HG03565 (cell line): ENCODE measurements around the gene NOL3.

Experiments used
- ATAC-seq: cut with Tn5 transposase; IDR thresholded peaks from one replicate; pipeline ENCODE4 v1.9.1; 2021; ENCODE audit warnings: mild to moderate bottlenecking, moderate library complexity; ENCODE audit not compliant: unreplicated experiment

The NOL3 gene

GRCh38 chr16:67188323-67188722 lies 18.0 kb downstream of the NOL3 start:
- ATAC-seq, result no peak

DNA sequence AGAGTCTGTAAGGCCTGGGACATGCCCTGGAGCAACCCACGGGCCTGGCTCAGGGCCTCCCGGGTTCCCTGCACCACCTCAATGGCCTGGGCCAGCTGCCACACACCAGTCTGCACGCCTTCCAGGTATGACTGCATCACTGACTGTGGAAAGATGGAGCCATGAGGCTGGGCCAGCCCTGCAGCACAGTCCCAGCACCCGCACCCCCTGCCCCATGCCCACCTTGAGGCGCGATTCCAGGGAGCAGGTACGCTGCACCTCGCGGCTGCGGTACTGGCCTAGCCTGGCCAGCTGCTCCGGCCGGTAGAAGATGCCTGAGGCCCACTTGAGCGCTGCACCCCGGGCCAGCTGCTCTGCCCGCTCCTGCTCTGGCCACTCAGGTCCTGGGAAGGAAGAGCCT lies 18.5 kb downstream of the NOL3 start:
- ATAC-seq, result no peak

GRCh38 chr16:67190041-67190440 lies 19.7 kb downstream of the NOL3 start, which contains the start of gene EXOC3L1:
Gene EXOC3L1 (minus strand): TSS chr16:67190136. CDS start chr16:67189676, 460 bp downstream.
- ATAC-seq, result no peak

DNA sequence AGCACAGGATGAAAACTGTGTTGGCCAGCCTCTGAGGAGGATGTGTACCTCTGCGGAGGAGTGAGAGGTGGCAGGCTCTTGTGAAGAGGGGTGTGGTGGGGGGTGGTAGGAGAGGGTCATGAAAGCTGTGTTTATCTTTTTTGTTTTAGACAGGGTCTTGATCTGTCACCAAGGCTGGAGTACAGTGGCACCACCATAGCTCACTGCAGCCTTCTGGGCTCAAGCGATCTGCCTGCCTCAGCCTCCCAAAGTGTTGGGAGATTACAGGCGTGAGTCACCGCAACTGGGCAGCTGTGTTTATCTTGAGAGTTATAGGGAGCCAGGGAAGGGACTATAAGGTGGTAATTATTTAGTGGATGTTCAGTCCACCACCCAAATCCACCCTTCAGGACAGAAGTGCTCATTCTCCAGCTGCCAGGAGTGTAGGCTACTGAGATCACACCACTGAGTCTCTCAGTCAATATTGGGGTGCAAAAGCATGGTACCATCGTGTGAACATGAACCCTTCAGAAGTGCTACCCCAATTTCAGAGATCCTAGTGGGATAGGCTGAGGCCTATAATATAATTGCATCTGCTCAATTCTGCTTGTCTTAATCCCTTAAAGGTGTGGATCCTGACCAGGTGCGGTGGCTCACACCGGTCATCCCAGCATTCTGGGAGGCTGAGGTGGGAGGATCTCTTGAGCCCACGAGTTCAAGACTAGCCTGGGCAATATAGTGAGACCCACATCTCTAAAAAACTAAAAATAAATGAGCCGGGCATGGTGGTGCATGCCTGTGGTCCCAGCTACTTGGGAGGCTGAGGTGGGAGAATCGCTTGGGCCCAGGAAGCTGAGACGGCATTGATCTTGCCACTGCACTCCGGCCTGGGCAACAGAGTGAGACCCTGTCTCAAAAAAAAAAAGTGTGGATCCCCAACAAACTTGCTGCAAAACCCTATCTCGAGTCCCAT lies 20.4 kb downstream of the NOL3 start:
- ATAC-seq, result no peak

DNA sequence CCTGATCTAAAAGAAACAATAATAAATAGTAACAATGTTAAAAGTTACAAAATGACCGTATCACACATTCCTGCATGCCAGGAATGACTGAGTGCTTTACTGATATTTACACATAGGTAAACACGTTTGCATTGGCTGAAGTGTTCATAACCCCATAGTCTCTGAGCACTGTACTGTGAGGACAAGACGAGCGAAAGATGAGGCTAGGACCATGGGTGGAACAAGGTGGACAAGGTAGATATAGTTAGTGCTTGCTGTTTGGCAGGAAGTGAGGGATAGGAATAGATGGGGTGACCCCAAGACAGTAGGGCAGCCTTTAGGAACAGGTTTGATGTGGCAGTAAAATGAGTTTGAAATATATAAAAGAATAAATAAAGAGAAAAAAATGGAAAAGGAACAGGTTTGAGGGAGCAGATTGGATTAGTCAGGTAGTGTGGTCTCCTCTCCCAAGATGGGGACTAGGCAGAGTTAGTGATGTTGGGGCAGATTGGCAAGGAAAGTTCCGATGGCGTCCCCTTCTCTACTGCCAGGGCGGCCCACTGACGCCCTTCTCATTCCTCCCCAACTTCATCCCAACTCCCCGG lies 21.2 kb downstream of the NOL3 start:
- ATAC-seq, result no peak

GRCh38 chr16:67191995-67192681 lies 21.8 kb downstream of the NOL3 start, which contains the start of gene E2F4:
Gene E2F4 (plus strand): TSS chr16:67192155. CDS start chr16:67192228, 73 bp downstream.
- peak; percentile 76 for ATAC-seq

DNA sequence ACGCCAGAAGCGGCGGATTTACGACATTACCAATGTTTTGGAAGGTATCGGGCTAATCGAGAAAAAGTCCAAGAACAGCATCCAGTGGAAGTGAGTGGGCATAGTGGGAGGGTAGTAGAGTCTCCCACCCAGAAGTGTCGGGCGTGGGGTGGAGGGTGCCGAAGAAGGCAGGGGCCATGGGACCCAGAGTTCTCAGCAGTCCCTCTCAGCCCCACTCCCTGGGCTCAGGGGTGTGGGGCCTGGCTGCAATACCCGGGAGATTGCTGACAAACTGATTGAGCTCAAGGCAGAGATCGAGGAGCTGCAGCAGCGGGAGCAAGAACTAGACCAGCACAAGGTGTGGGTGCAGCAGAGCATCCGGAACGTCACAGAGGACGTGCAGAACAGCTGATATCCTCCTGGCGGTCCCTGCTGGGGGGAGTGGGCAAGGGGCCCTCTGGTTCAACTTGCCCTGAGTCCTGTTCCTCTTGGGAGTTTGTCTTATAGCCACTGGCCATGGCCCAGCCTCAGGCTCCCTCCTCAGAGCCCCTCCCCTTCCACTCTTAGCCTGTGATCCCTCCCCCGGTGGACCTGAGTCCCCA lies 22.5 kb downstream of the NOL3 start:
- no peak for ATAC-seq

GRCh38 chr16:67193536-67193935 lies 23.2 kb downstream of the NOL3 start:
- no peak for ATAC-seq

- no peak for ATAC-seq
Measured at GRCh38 chr16:67194260-67194659, 23.9 kb downstream of the NOL3 start.

- no peak for ATAC-seq
Measured at GRCh38 chr16:67195676-67196075, 25.3 kb downstream of the NOL3 start.

- ATAC-seq, result no peak
Measured at GRCh38 chr16:67196881-67197280, 26.5 kb downstream of the NOL3 start.

- ATAC-seq, result no peak
Measured at GRCh38 chr16:67197704-67198103, 27.4 kb downstream of the NOL3 start.

DNA sequence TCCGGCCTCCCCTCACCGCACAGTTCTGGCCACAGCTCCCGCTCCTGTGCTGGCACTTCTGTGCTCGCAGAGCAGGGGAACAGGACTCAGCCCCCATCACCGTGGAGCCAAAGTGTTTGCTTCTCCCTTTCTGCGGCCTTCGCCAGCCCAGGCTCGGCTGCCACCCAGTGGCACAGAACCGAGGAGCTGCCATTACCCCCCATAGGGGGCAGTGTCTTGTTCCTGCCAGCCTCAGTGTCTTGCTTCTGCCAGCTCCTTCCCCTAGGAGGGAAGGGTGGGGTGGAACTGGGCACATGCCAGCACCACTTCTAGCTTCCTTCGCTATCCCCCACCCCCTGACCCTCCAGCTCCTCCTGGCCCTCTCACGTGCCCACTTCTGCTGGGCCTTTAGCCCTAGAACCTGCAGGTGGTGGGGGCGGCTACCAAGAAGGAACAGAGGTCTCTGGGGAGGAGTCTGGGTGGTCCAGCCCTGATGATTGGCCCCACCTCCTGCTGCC lies 27.9 kb downstream of the NOL3 start:
- no peak for ATAC-seq

- ATAC-seq, result no peak
Measured at GRCh38 chr16:67199011-67199807, 28.9 kb downstream of the NOL3 start, which contains the start of gene ELMO3. Gene ELMO3 (plus strand): TSS chr16:67199131. CDS start chr16:67199327, 196 bp downstream.

GRCh38 chr16:67199808-67200198 lies 29.5 kb downstream of the NOL3 start:
- no peak for ATAC-seq

- ATAC-seq, result no peak
Measured at GRCh38 chr16:67200491-67200890, 30.2 kb downstream of the NOL3 start.

GRCh38 chr16:67201411-67202345 lies 31.3 kb downstream of the NOL3 start:
- ATAC-seq, result no peak

DNA sequence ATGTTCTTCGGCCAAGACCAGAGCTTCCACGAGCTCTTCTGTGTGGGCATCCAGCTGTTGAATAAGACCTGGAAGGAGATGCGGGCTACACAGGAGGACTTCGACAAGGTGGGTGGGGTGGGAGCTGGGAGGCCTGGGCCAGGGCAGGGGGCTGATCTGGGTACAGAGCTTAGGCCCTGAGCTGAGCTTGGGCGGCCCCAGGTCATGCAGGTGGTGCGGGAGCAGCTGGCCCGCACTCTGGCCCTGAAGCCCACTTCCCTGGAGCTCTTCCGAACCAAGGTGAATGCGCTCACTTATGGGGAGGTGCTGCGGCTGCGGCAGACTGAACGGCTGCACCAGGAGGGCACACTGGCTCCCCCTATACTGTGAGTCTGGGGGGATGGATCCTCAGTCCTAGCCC lies 32.1 kb downstream of the NOL3 start:
- ATAC-seq, result no peak

GRCh38 chr16:67202956-67203493 lies 32.7 kb downstream of the NOL3 start:
- no peak for ATAC-seq
